Skeletal muscle tissue (tissue), 4 donors: ENCODE data around the gene CSRP1. TPM values are rescaled to one million over a fixed set of nuclear protein-coding genes. Genes with fewer than 3 reads are reported as not detected.
A peak's percentile ranks its signal among the peaks of the same experiment; 100 is the strongest.

Source experiments
- H3K27ac ChIP-seq: one replicate; pipeline ENCODE4 v1.7.0; 2013; ENCODE audit warnings: mild to moderate bottlenecking, low read depth, low read length, inconsistent platforms
- H3K27me3 ChIP-seq, 3 donors: one replicate each; pipeline ENCODE4 v1.7.0; 2013; ENCODE audit warnings: low read length in 3 of 3; ENCODE audit not compliant: control insufficient read depth in 3 of 3, insufficient read depth in 3 of 3
- H3K36me3 ChIP-seq, 3 donors: one replicate each; pipeline ENCODE4 v1.7.0; 2013; ENCODE audit warnings: low read length in 3 of 3; ENCODE audit not compliant: control insufficient read depth in 3 of 3, insufficient read depth in 3 of 3
- H3K4me1 ChIP-seq, 3 donors: one replicate each; pipeline ENCODE4 v1.7.0; 2013; ENCODE audit warnings: low read length in 3 of 3, mild to moderate bottlenecking in 3 of 3; ENCODE audit not compliant: control insufficient read depth in 3 of 3, insufficient read depth in 3 of 3
- H3K4me3 ChIP-seq, 3 donors: one replicate each; pipeline ENCODE4 v1.7.0; 2013; ENCODE audit warnings: low read length in 3 of 3
- H3K9ac ChIP-seq, 3 donors: one replicate each; pipeline ENCODE4 v1.7.0; 2013; ENCODE audit warnings: low read length in 3 of 3, mild to moderate bottlenecking in 3 of 3, moderate library complexity in 2 of 3, low read depth in 1 of 3
- H3K9me3 ChIP-seq, 3 donors: one replicate each; pipeline ENCODE4 v1.7.0; 2013; ENCODE audit warnings: low read length in 3 of 3; ENCODE audit not compliant: control insufficient read depth in 3 of 3
- total RNA-seq: library from RNA; depleted of rRNA; stranded (reverse); fragments of >200 nt; gene quantifications from one replicate; pipeline ENCODE4 v1.2.3, GENCODE V29; 2014
- donor health status: Osteomylitis.

The CSRP1 gene
- total RNA-seq, 1 donor from 2014 or later, result 42.8 TPM

DNA sequence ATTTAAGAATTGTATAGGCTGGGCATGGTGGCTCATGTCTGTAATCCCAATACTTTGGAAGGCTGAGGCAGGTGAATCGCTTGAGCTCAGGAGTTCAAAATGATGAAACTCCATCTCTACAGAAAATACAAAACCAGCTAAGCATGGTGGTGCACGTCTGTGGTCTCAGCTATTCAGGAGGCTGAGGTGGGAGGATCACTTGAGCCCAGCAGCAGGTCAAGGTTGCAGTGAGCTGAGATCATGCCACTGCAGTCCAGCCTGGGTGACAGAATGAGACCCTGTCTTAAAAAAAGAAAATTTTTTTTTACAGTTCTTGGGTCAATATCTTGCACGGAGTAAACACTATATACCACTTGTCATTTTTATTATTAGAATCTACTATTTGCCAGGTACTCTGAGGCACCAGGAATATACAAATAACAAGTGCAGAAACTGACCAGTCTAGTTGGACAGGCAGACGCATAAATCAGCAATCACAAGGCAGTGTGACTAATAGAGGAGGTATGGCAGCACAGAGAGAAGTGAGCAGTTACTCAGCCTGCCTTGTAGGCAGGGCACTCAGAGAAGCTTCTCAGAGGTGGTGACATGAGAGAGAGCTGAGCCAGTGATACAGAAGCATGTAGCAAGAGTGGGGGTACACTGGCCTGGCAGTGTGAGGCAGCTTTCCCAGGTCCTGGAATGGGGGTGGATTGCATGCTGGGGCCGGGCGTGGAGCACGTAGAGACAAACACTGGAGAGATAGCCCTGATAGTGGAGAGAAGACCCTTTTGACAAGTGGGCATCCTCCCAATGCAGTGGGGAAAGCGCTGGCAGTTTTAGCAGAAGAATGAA lies 45.9 kb downstream of the CSRP1 start:
- H3K4me1 ChIP-seq, result peaks cover 44 to 78% (median 65%) of the 10 kb centered on the region in 3 donors

DNA sequence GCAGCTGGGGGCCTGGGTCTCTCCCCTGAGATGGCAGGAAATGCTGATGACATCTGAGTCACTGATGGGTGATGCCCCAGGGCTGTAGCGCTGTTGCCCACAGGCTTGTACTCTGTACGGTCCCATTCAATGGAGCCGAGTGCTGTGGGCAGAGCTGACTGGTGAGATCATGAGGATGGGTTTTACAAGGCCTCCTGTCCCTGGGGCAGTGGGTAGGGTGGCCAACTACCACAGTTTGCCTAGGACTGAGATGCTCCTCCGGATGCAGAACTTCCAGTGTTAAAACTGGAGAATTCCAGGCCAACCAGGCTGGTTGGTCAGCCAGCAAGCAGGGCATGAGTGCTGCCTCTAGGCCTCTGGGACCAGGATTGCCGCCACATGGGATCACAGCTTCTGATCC lies 47.1 kb downstream of the CSRP1 start:
- H3K27ac ChIP-seq, result peak overlapping the region; percentile 98
- H3K9me3 ChIP-seq, result no peaks in the 10 kb centered on the region
- H3K36me3 ChIP-seq, result peaks cover 3 to 4% (median 3%) of the 10 kb centered on the region in 3 donors
- H3K9ac ChIP-seq, result peak overlapping the region in 1 of 3 donors; percentile 25
- H3K27me3 ChIP-seq, result no peaks in the 10 kb centered on the region
- H3K4me3 ChIP-seq, result no peak overlapping the region
- H3K4me1 ChIP-seq, result peaks cover 47 to 77% (median 66%) of the 10 kb centered on the region in 3 donors

More for the DNA sequence above, 45.9 kb downstream of the CSRP1 start:
- no peaks in the 10 kb centered on the region for H3K27me3 ChIP-seq
- H3K9me3 ChIP-seq, result no peaks in the 10 kb centered on the region
- H3K9ac ChIP-seq, result peak overlapping the region; percentile 40 to 83 (median 71)
- H3K27ac ChIP-seq, result peak overlapping the region; percentile 98
- peaks cover 12 to 15% (median 14%) of the 10 kb centered on the region in 3 donors for H3K36me3 ChIP-seq
- H3K4me3 ChIP-seq, result peak overlapping the region in 2 of 3 donors; percentile 50 to 53

DNA sequence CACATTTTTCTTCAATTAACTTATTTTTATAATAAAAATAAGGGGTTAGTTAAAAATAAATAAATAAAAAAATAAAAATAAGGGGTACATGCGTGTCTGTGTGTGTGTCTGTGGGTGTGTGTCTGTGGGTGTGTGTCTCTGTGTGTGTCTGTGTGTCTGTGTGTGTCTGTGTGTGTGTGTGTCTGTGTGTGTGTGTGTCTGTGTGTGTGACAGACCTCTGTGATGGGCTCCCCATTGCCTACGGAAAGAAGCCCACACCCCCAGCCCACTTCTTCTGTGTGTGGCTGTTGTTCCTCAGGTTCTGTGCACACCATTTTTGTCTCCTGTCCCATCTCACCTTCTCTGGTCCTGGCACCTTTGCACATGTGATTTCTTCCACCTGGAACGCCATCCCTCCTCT lies 47.9 kb downstream of the CSRP1 start:
- Histone ChIP-seq H3K36me3 (no peaks in the 10 kb centered on the region), H3K9ac (peak overlapping the region in 1 of 3 donors; percentile 11), H3K27ac (no peak overlapping the region), H3K9me3 (no peaks in the 10 kb centered on the region), H3K4me3 (no peak overlapping the region), H3K4me1 (peaks cover 47 to 73% (median 66%) of the 10 kb centered on the region in 3 donors), H3K27me3 (no peaks in the 10 kb centered on the region)

DNA sequence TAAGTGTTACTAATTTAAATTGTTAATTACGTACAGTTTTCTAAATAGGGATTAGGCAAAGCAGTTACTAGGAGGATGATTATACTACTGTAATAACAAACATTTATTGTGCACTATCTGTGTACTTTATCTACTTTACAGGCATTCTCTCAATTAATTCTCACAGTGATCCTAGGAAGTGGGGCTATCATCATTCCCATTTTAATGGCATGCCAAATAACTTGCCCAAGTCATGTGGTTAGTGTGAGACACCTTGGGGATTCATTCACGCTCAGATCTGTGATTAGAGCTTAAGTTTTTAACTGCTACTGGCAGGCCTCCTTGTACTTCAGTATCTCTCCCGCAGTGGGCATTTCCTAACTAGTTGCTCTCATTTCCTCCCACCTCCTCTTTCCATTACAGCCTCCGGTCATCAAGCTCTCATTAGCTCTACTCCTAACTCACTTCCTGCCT lies 49.4 kb downstream of the CSRP1 start:
- H3K9me3 ChIP-seq, result no peaks in the 10 kb centered on the region
- no peaks in the 10 kb centered on the region for H3K27me3 ChIP-seq
- H3K36me3 ChIP-seq, result no peaks in the 10 kb centered on the region
- H3K27ac ChIP-seq, result peak overlapping the region; percentile 85
- peak overlapping the region in 1 of 3 donors; percentile 78 for H3K9ac ChIP-seq
- H3K4me3 ChIP-seq, result no peak overlapping the region
- H3K4me1 ChIP-seq, result peaks cover 40 to 62% (median 56%) of the 10 kb centered on the region in 3 donors

DNA sequence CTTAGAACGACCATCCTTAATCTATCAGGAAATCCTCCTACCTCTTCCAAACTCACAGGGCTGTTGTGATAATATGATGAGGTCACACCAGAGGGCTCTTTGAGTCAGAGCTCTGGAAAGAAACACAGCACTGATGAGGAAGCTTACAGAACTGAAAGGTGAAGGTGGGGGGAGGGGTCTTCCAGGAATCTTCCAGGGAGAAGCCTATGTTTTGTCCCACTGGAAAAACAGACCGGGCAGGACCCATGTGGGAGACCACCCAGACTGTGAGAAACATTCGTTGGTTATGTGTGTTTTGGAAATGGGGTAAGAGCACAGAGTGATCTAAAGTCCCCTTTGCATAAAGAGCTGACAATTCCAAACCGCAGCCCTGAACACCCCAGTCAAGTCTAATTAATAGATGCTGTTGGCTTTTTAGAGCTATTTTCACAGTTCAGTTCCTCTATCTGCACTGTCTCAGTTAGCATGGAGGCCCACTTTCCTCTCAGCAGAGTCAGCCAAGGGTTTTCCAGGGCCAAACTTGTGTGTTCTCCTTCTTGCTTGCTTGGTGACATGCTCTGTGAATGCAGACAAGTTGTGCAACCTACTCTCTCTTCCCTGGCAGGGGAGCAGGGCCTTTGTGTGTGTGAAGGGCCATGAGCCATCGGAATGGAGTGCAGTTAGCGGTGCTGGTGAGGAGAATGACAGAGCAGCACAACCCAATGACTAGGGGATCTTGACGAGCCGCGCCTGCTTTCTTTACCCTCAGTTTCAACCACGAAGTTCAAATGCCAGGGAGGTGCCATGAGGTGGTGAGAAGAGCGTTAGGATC lies 50.2 kb downstream of the CSRP1 start:
- Histone ChIP-seq H3K4me1 (peaks cover 34 to 54% (median 48%) of the 10 kb centered on the region in 3 donors), H3K9me3 (no peaks in the 10 kb centered on the region), H3K4me3 (no peak overlapping the region), H3K9ac (peak overlapping the region in 2 of 3 donors; percentile 12 to 78), H3K27me3 (no peaks in the 10 kb centered on the region), H3K27ac (peak overlapping the region; percentile 85), H3K36me3 (no peaks in the 10 kb centered on the region)

DNA sequence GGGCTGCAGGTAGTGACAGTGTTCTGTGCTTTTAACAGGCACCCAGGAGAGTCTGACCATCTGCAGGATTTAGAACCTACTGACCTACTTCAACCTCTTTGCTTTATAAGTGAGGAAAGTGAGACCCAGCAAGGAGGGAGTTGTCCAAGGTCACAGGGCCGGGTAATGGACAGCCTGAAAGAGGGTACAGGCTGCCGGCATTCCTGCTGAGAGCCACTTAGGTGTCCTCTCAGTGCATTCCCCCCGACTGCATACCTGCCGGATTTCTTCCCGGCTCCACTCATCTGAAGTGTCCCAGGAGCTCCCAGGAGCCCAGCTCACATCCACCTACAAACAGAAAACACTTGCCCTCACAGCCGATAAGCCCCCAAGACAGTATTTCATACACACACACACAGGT lies 51.8 kb downstream of the CSRP1 start:
- H3K4me1 ChIP-seq, result peaks cover 25 to 47% (median 42%) of the 10 kb centered on the region in 3 donors
- peak overlapping the region; percentile 85 for H3K27ac ChIP-seq
- H3K9me3 ChIP-seq, result no peaks in the 10 kb centered on the region
- H3K36me3 ChIP-seq, result no peaks in the 10 kb centered on the region
- no peak overlapping the region for H3K4me3 ChIP-seq
- peak overlapping the region in 1 of 3 donors; percentile 68 for H3K9ac ChIP-seq
- H3K27me3 ChIP-seq, result no peaks in the 10 kb centered on the region

DNA sequence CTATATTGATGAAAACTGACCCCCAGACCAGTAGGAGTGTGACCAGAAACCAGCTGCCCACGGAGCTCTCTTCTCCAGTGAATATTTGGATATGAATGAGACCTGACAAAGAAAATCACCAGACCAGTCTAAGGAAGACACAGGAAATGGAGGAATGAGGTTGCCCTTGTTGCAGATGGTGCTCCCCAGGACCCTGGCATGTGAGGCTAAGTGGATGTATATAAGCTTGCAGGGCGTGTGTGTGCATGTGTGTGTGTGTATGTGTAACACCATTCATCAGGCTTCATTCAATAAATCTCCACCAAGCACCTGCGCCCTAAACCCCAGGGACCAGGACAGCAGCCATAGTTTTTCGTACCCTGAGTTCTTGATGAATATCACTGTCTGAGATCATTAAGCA lies 52.3 kb downstream of the CSRP1 start:
- Histone ChIP-seq H3K9me3 (no peaks in the 10 kb centered on the region), H3K4me1 (peaks cover 25 to 42% (median 41%) of the 10 kb centered on the region in 3 donors), H3K4me3 (no peak overlapping the region), H3K9ac (no peak overlapping the region), H3K27me3 (no peaks in the 10 kb centered on the region), H3K36me3 (no peaks in the 10 kb centered on the region), H3K27ac (no peak overlapping the region)

DNA sequence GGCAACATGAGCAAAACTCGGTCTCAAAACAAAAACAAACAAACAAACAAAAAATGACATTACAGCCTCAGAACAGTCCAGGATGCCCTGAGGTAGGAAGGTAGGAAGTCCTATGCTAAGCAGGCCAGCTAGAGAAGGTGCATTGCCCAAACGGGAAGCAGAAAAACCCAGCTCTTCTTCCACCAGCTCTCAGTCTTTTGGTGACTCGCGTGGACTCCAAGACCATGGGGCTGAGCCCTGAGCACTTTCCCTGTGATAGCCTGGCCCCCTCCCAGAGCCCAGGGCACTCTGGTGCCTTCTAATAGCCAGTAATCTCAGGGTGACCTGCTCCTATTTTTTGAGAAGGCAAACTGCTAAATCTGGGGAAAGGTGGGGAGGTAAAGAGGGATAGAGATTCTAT lies 54.1 kb downstream of the CSRP1 start:
- H3K4me3 ChIP-seq, result no peak overlapping the region
- H3K27me3 ChIP-seq, result no peaks in the 10 kb centered on the region
- peaks cover 34 to 55% (median 49%) of the 10 kb centered on the region in 3 donors for H3K4me1 ChIP-seq
- H3K36me3 ChIP-seq, result no peaks in the 10 kb centered on the region
- H3K27ac ChIP-seq, result no peak overlapping the region
- no peaks in the 10 kb centered on the region for H3K9me3 ChIP-seq
- no peak overlapping the region for H3K9ac ChIP-seq

DNA sequence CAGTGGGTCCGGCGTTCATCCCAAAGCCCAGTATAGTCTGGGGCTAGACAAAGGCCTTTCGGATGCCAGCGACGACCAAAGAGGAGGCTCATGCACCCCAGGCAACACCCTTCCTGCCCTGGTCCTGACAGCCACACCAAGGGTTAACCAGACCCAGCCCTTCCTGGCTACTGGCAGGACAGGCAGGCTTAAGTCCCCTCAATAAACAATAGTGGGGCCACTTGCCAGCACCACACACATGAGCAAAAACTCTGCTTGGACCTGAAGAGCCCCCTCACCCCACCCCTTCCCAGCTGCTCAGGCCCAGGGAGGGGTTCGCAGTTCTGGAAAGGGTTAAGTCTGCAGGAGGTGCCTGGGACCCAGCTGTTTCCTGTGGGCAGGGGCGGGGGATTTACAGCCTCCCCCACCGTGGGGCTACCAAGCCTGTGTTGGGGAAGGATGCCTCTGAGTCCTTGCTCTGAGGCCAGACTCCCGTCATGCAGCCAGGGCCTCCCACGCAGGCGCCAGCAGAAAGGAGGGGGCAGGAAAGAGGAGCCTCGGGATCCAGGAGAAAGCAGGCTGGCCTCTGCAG lies 56.1 kb downstream of the CSRP1 start:
- H3K9me3 ChIP-seq, result no peaks in the 10 kb centered on the region
- H3K27ac ChIP-seq, result peak overlapping the region; percentile 12
- peak overlapping the region in 1 of 3 donors; percentile 45 for H3K4me3 ChIP-seq
- peak overlapping the region in 2 of 3 donors; percentile 23 to 50 for H3K9ac ChIP-seq
- peaks cover 19 to 36% (median 32%) of the 10 kb centered on the region in 3 donors for H3K4me1 ChIP-seq
- no peaks in the 10 kb centered on the region for H3K36me3 ChIP-seq
- no peaks in the 10 kb centered on the region for H3K27me3 ChIP-seq
